Gastroesophageal sphincter (tissue), 3 donors: Measurements from ENCODE around the gene MOB3A.

Experiments
- POLR2A ChIP-seq, 2 donors: fragments of 450-650 bp; IDR thresholded peaks; one replicate each; pipeline ENCODE4 v1.6.1; 2017; ENCODE audit warnings: antibody characterized with exemption in 2 of 2, mild to moderate bottlenecking in 2 of 2, moderate library complexity in 1 of 2
- POLR2AphosphoS5 ChIP-seq: sonication (generic); formaldehyde crosslinking; IDR thresholded peaks from one replicate; pipeline ENCODE4 v1.6.1; 2017; ENCODE audit warnings: antibody characterized with exemption
- TF ChIP-seq, protein P1 (sequence below), 4 experiments: fragments of 200-600 bp in 2 of 4; fragments of 450-650 bp in 2 of 4; sonication (generic) in 1 of 4; IDR thresholded peaks; one replicate each; pipeline ENCODE4 v1.5.1; 2017 to 2019; ENCODE audit warnings: antibody characterized with exemption in 4 of 4, mild to moderate bottlenecking in 2 of 4, moderate library complexity in 2 of 4

DNA sequence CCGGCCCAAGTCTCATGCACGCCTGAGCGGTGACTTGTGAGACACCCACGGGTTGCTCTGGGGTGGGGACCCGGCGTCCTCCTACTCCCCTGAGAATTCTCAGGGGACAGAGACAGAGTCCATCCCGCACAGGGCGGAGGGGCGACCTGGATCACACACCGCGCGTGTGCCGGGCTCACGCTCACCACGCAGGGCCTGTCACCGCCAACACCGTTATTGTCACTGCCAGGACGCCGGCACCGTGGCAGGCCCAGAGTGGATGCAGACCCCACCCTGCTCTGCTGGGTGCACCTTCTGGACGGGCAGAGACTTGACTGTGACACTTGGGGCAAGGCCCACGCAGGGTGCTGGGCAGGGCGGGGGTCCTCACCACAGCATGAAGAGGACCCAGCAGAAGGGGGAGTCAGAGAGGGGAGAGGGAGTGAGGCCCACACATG is 16.2 kb downstream of the MOB3A start:
- TF ChIP-seq, protein P1, sequence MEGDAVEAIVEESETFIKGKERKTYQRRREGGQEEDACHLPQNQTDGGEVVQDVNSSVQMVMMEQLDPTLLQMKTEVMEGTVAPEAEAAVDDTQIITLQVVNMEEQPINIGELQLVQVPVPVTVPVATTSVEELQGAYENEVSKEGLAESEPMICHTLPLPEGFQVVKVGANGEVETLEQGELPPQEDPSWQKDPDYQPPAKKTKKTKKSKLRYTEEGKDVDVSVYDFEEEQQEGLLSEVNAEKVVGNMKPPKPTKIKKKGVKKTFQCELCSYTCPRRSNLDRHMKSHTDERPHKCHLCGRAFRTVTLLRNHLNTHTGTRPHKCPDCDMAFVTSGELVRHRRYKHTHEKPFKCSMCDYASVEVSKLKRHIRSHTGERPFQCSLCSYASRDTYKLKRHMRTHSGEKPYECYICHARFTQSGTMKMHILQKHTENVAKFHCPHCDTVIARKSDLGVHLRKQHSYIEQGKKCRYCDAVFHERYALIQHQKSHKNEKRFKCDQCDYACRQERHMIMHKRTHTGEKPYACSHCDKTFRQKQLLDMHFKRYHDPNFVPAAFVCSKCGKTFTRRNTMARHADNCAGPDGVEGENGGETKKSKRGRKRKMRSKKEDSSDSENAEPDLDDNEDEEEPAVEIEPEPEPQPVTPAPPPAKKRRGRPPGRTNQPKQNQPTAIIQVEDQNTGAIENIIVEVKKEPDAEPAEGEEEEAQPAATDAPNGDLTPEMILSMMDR (IDR thresholded peaks at IDR 0.05) = no peak
- TF ChIP-seq POLR2A (IDR thresholded peaks at IDR 0.05) (no peak), POLR2AphosphoS5 (no peak)
